ENCODE data around the gene MLEC. TPM values are rescaled to one million over a fixed set of nuclear protein-coding genes. Genes with fewer than 3 reads are reported as not detected.

Gene MLEC
- total RNA-seq, 1 donor from 2014 or later = 33.1 TPM

DNA sequence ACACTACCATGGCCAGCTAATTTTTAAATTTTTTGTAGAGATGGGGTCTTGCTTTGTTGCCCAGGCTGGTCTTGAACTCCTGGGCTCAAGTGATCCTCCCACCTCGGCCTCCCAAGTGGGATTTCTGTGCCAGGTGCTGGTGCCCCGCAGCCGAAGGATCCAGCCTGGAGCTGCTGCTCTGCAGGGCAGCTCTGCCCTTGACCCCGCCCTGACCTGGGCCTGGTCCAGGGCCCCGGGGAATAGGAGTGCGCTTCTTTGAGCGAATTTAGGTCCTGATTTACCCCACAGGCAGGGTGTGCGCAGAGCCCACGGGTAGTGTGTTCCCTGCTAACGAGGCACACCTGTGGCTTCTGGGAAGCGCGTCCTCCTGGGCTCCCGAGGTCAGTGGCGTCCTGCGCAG is 53.9 kb downstream of the MLEC start:
- intact Hi-C loops (cut with DNase I) = no loop called here
- no peaks in the 10 kb centered on the region for H3K27me3 ChIP-seq
- no peaks in the 10 kb centered on the region for H3K4me1 ChIP-seq
- TF ChIP-seq CTCF (IDR thresholded peaks at IDR 0.05) (no peak), POLR2A (IDR thresholded peaks at IDR 0.05) (no peak), POLR2AphosphoS5 (IDR thresholded peaks at IDR 0.05; ENCODE audit: insufficient read depth in 1 of 2, low read depth in 1 of 2) (no peak)
- H3K36me3 ChIP-seq = no peaks in the 10 kb centered on the region
- no peaks in the 10 kb centered on the region for H3K9me3 ChIP-seq
- H3K4me3 ChIP-seq = no peak overlapping the region
- DNase-seq (ENCODE audit: extremely low spot score in 2 of 2) = no peak
- no peak overlapping the region for H3K27ac ChIP-seq

- no peak for DNase-seq (ENCODE audit: extremely low spot score in 2 of 2)
- H3K27ac ChIP-seq = no peak overlapping the region
- intact Hi-C loops (cut with DNase I) = no loop called here
- no peaks in the 10 kb centered on the region for H3K9me3 ChIP-seq
- no peak overlapping the region for H3K4me3 ChIP-seq
- H3K27me3 ChIP-seq = no peaks in the 10 kb centered on the region
- H3K4me1 ChIP-seq = no peaks in the 10 kb centered on the region
- H3K36me3 ChIP-seq = no peaks in the 10 kb centered on the region
- TF ChIP-seq CTCF (IDR thresholded peaks at IDR 0.05) (no peak), POLR2A (IDR thresholded peaks at IDR 0.05) (no peak), POLR2AphosphoS5 (IDR thresholded peaks at IDR 0.05; ENCODE audit: insufficient read depth in 1 of 2, low read depth in 1 of 2) (no peak)
Observed at GRCh38 chr12:120741476-120742421, 54.8 kb downstream of the MLEC start.

- Histone ChIP-seq H3K27me3 (no peaks in the 10 kb centered on the region), H3K4me1 (no peaks in the 10 kb centered on the region), H3K36me3 (no peaks in the 10 kb centered on the region), H3K27ac (no peak overlapping the region), H3K9me3 (no peaks in the 10 kb centered on the region), H3K4me3 (no peak overlapping the region)
- TF ChIP-seq CTCF (IDR thresholded peaks at IDR 0.05) = no peak
- TF ChIP-seq POLR2AphosphoS5 (IDR thresholded peaks at IDR 0.05; ENCODE audit: insufficient read depth in 1 of 2, low read depth in 1 of 2) = no peak
- no peak for TF ChIP-seq POLR2A (IDR thresholded peaks at IDR 0.05)
- intact Hi-C loops (cut with DNase I) = no loop called here
- no peak for DNase-seq (ENCODE audit: extremely low spot score in 2 of 2)
Observed at GRCh38 chr12:120744922-120745493, 58.1 kb downstream of the MLEC start.

DNA sequence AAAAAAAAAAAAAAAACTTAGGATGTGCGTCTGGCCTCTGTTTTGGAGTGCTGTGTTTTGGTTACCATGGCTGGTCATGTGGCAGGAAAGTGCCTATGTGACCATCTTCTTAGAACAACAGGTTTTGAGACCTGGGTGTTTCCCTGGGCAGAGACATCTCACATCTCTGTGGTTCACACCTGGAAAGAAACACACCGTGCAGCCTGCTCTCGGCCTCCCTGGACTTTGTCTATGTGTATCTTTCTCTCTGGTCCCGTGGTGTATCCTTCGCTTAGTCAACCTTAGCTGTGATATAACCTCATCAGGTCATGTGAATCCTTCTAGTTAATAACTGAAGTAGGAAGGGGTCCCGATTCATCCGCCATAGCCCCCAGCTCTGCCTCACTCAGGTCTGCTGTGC is 61.3 kb downstream of the MLEC start:
- H3K4me3 ChIP-seq = no peak overlapping the region
- no peaks in the 10 kb centered on the region for H3K27me3 ChIP-seq
- H3K27ac ChIP-seq = no peak overlapping the region
- no peaks in the 10 kb centered on the region for H3K4me1 ChIP-seq
- TF ChIP-seq POLR2AphosphoS5 (IDR thresholded peaks at IDR 0.05; ENCODE audit: insufficient read depth in 1 of 2, low read depth in 1 of 2) (no peak), POLR2A (IDR thresholded peaks at IDR 0.05) (no peak), CTCF (IDR thresholded peaks at IDR 0.05) (no peak)
- H3K36me3 ChIP-seq = no peaks in the 10 kb centered on the region
- H3K9me3 ChIP-seq = no peaks in the 10 kb centered on the region
- DNase-seq (ENCODE audit: extremely low spot score in 2 of 2) = no peak
- intact Hi-C loops (cut with DNase I) = no loop called here

DNA sequence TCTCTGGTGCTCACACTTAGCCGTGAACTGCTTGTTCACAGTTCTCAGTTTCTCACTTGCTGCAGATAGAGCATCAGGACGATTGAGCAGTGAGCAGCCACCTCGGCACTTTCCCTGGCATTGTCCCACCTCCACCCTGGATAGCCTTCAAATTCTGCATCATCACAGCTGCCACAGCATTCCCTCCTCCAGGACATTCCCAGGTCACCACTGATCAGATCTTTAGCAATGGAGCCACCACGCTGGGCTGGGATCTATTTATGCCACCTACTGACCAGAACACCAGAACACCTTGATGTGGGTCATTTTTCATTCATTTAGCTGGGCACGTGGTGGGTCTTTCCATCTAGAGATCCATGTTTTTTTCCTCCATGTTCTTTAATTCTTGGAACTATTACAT is 62.3 kb downstream of the MLEC start:
- no peak overlapping the region for H3K4me3 ChIP-seq
- H3K36me3 ChIP-seq = no peaks in the 10 kb centered on the region
- intact Hi-C loops (cut with DNase I) = no loop called here
- H3K4me1 ChIP-seq = no peaks in the 10 kb centered on the region
- H3K9me3 ChIP-seq = no peaks in the 10 kb centered on the region
- DNase-seq (ENCODE audit: extremely low spot score in 2 of 2) = no peak
- TF ChIP-seq POLR2A (IDR thresholded peaks at IDR 0.05) = no peak
- no peak for TF ChIP-seq CTCF (IDR thresholded peaks at IDR 0.05)
- no peak for TF ChIP-seq POLR2AphosphoS5 (IDR thresholded peaks at IDR 0.05; ENCODE audit: insufficient read depth in 1 of 2, low read depth in 1 of 2)
- no peaks in the 10 kb centered on the region for H3K27me3 ChIP-seq
- no peak overlapping the region for H3K27ac ChIP-seq
